Spleen (tissue), 11 donors: Measurements from ENCODE around the gene ANKFY1. TPM values are rescaled to one million over a fixed set of nuclear protein-coding genes. Genes with fewer than 3 reads are reported as not detected.
A peak's percentile ranks its signal among the peaks of the same experiment; 100 is the strongest.

Source experiments
- DNase-seq: peaks from one replicate; pipeline ENCODE4 v3.0.0-alpha.2; 2020
- H3K27ac ChIP-seq, 8 donors: fragments of 200-600 bp; sonication (generic) in 7 of 8; 1 replicate in 4 of 8; 2 replicates in 4 of 8; pipeline versions ENCODE4 v1.5.0 to v1.8.0; 2016 to 2021; ENCODE audit warnings: inconsistent platforms in 4 of 8, mild to moderate bottlenecking in 4 of 8, moderate library complexity in 1 of 8
- H3K27me3 ChIP-seq, 7 donors: fragments of 200-600 bp; sonication (generic) in 6 of 7; replicated peaks in 1 of 7; 1 replicate in 4 of 7; 2 replicates in 3 of 7; pipeline versions ENCODE4 v1.5.0 to v1.8.0; 2016 to 2021; ENCODE audit warnings: inconsistent platforms in 3 of 7, mild to moderate bottlenecking in 1 of 7
- H3K36me3 ChIP-seq, 6 donors: fragments of 200-600 bp; sonication (generic) in 5 of 6; 1 replicate in 4 of 6; 2 replicates in 2 of 6; pipeline versions ENCODE4 v1.5.0 to v1.8.0; 2016 to 2021; ENCODE audit warnings: inconsistent platforms in 2 of 6
- H3K4me1 ChIP-seq, 6 donors: fragments of 200-600 bp; sonication (generic) in 5 of 6; 1 replicate in 3 of 6; 2 replicates in 3 of 6; pipeline versions ENCODE4 v1.5.0 to v1.8.0; 2016 to 2021; ENCODE audit warnings: inconsistent platforms in 3 of 6
- H3K4me3 ChIP-seq, 8 donors: fragments of 200-600 bp; sonication (generic) in 7 of 8; 1 replicate in 4 of 8; 2 replicates in 4 of 8; pipeline versions ENCODE4 v1.5.0 to v1.8.0; 2016 to 2021; ENCODE audit warnings: inconsistent platforms in 4 of 8, mild to moderate bottlenecking in 4 of 8, moderate library complexity in 2 of 8
- H3K9me3 ChIP-seq, 8 donors: fragments of 200-600 bp; sonication (generic) in 7 of 8; 1 replicate in 4 of 8; 2 replicates in 4 of 8; pipeline versions ENCODE4 v1.5.0 to v1.8.0; 2016 to 2021; ENCODE audit warnings: inconsistent platforms in 4 of 8
- POLR2A ChIP-seq, 3 donors: fragments of 450-650 bp; IDR thresholded peaks; one replicate each; pipeline ENCODE4 v1.5.1; 2017; ENCODE audit warnings: antibody characterized with exemption in 3 of 3, mild to moderate bottlenecking in 1 of 3
- POLR2AphosphoS5 ChIP-seq, 3 donors: sonication (generic); formaldehyde crosslinking; IDR thresholded peaks; one replicate each; pipeline ENCODE4 v1.5.1; 2017; ENCODE audit warnings: antibody characterized with exemption in 3 of 3
- WGBS, 5 donors: extraction: QIAGEN DNeasy Blood & Tissue Kit in 3 of 5; methylation state at CpG; one replicate each; pipeline versions ENCODE4 v1.1.5 to v1.1.7; 2013 to 2018; 5-methylcytosine and 5-hydroxymethylcytosine counted together
- intact Hi-C: fragments of 100-400 bp; cut with DNase I; formaldehyde crosslinking; loops from one replicate; pipeline ENCODE4 v1.15.0; 2023; ENCODE audit warnings: low total_unique reads
- polyA plus RNA-seq, 3 donors: library from polyadenylated mRNA; stranded (reverse); fragments of 200-250 nt; gene quantifications; one replicate each; pipeline ENCODE4 v1.2.1, GENCODE V29; 2013
- total RNA-seq, 7 donors: library from RNA; depleted of rRNA in 3 of 7; stranded (reverse); fragments of >200 nt in 3 of 7; fragmentation: NEBNext Ultra II Directional in 4 of 7; extraction: Animal tissue kit (Norgen Biotek cat#: 25700) in 4 of 7; gene quantifications; one replicate each; pipeline versions ENCODE4 v1.1.0 to v1.2.1, GENCODE V29; 2016 to 2021
- TF ChIP-seq, protein P1 (sequence below), 11 experiments: fragments of 200-600 bp in 7 of 11; fragments of 450-650 bp in 4 of 11; sonication (generic) in 4 of 11; IDR thresholded peaks in 8 of 11; conservative IDR thresholded peaks in 3 of 11; 1 replicate in 7 of 11; 2 replicates in 4 of 11; pipeline versions ENCODE4 v1.4.0 to v1.8.0; 2016 to 2021; ENCODE audit warnings: antibody characterized with exemption in 11 of 11, inconsistent platforms in 4 of 11, mild to moderate bottlenecking in 1 of 11
- donor health status: healthy with polysubstance abuse.
- donor health status: DM: no; HTN: no; CAD: no; lungs with moderate emphysema.
- donor health status: DM: no; HTN: no; CAD: no.
- donor health status: Bipolar disorder and iron deficiency.
- donor health status: healthy.
- donor health status: DM: no; HTN: no; CAD: no.
- donor health status: DM: yes; HTN: yes; CAD: no.

Gene ANKFY1
- total and polyA plus RNA-seq, 10 donors, result 6.1 to 81.5 (median 51.7) TPM

DNA sequence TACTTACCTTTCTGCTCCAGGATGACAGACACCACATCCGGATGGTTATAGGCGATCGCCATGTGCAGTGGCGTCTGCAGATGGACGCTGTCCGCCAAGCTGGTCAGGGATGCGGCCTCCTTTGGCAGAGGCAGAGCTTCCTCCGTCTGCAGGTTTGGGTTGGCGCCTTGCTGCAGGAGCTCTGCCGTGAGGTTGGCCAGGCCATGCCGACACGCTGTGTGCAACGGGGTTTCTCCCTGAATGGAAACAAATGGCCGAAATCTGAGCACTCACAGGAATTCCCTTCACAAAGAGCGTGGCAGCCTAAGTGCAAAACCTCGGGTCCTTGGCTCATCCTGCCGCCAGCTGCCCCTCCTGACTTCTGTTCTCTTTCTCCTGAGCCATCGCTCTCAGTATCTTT, 79.0 kb downstream of the ANKFY1 start:
- intact Hi-C loops, result no loop called here
- peaks cover 0 to 100% (median 77%) of the 10 kb centered on the region in 6 donors for H3K36me3 ChIP-seq
- TF ChIP-seq, protein P1, sequence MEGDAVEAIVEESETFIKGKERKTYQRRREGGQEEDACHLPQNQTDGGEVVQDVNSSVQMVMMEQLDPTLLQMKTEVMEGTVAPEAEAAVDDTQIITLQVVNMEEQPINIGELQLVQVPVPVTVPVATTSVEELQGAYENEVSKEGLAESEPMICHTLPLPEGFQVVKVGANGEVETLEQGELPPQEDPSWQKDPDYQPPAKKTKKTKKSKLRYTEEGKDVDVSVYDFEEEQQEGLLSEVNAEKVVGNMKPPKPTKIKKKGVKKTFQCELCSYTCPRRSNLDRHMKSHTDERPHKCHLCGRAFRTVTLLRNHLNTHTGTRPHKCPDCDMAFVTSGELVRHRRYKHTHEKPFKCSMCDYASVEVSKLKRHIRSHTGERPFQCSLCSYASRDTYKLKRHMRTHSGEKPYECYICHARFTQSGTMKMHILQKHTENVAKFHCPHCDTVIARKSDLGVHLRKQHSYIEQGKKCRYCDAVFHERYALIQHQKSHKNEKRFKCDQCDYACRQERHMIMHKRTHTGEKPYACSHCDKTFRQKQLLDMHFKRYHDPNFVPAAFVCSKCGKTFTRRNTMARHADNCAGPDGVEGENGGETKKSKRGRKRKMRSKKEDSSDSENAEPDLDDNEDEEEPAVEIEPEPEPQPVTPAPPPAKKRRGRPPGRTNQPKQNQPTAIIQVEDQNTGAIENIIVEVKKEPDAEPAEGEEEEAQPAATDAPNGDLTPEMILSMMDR (IDR thresholded peaks at IDR 0.05 in 8 of 11, conservative IDR thresholded peaks at IDR 0.05 in 3 of 11), result no peak
- TF ChIP-seq POLR2A (IDR thresholded peaks at IDR 0.05) (no peak), POLR2AphosphoS5 (IDR thresholded peaks at IDR 0.05) (no peak)
- H3K9me3 ChIP-seq, result no peaks in the 10 kb centered on the region
- no peaks in the 10 kb centered on the region for H3K27me3 ChIP-seq
- H3K27ac ChIP-seq, result peak overlapping the region in 4 of 8 donors; percentile 42 to 68 (median 59)
- peaks cover 0 to 49% (median 15%) of the 10 kb centered on the region in 6 donors for H3K4me1 ChIP-seq
- DNase-seq, result no peak
- no peak overlapping the region for H3K4me3 ChIP-seq
- 91 to 92% (median 92%) methylated on average over 17 to 18 of the region's 18 CpGs for WGBS, 5 donors

DNA sequence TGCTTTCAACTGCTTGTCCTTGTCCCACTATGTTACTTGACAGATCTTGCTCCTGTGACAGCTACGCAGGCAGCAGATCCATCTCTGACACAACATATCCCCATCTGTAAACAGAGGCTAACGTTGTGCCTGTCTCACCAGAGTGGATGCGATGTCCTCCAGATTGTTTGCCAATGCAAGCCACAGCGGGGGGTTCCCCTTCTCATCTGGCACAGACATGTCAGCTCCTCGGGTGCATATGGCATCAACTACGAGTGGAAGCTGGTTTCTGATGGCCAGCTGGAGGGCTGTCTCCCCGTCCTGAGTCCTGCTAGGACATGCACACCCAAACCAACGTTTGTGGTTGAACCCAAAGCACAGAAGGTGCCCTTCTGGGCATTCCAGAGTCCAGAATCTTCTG, 81.7 kb downstream of the ANKFY1 start:
- WGBS, 5 donors, result 82 to 88% (median 84%) methylated on average over 7 to 8 of the region's 8 CpGs
- Histone ChIP-seq H3K4me1 (peaks cover 0 to 48% (median 12%) of the 10 kb centered on the region in 6 donors), H3K27ac (no peak overlapping the region), H3K9me3 (no peaks in the 10 kb centered on the region), H3K4me3 (no peak overlapping the region), H3K36me3 (peaks cover 0 to 100% (median 88%) of the 10 kb centered on the region in 6 donors), H3K27me3 (no peaks in the 10 kb centered on the region)
- no peak for DNase-seq
- no peak for TF ChIP-seq POLR2AphosphoS5 (IDR thresholded peaks at IDR 0.05)
- TF ChIP-seq, protein P1 (IDR thresholded peaks at IDR 0.05 in 8 of 11, conservative IDR thresholded peaks at IDR 0.05 in 3 of 11), result no peak
- no peak for TF ChIP-seq POLR2A (IDR thresholded peaks at IDR 0.05)
- intact Hi-C loops, result no loop called here

DNA sequence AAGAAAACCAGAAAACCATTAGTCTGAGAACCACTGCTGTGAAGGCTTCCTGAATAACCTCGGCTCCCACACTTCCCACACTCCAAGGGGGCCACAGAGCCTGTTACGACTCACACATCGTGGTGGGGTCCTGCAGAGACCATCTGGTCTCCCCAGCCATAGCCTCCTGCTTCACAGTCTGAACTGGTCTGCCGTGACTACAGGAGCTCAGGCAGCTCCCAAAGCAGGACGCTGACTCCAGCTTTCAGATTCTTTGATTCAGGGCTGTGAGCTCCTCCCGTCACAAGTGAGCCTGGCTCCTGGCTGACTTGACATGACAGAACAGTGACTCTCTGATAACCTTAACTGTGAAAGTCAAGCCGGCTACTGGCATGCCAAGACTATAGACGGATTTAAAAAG, 83.0 kb downstream of the ANKFY1 start:
- intact Hi-C loops, result no loop called here
- H3K4me1 ChIP-seq, result peaks cover 0 to 45% (median 21%) of the 10 kb centered on the region in 6 donors
- peaks cover 0 to 100% (median 92%) of the 10 kb centered on the region in 6 donors for H3K36me3 ChIP-seq
- no peak overlapping the region for H3K4me3 ChIP-seq
- no peak for DNase-seq
- no peaks in the 10 kb centered on the region for H3K27me3 ChIP-seq
- WGBS, 5 donors, result 74 to 91% (median 87%) methylated on average over 8 of the region's 8 CpGs
- H3K27ac ChIP-seq, result peak overlapping the region in 3 of 8 donors; percentile 2 to 43 (median 14)
- H3K9me3 ChIP-seq, result no peaks in the 10 kb centered on the region
- TF ChIP-seq, protein P1 (IDR thresholded peaks at IDR 0.05 in 8 of 11, conservative IDR thresholded peaks at IDR 0.05 in 3 of 11), result no peak
- no peak for TF ChIP-seq POLR2AphosphoS5 (IDR thresholded peaks at IDR 0.05)
- no peak for TF ChIP-seq POLR2A (IDR thresholded peaks at IDR 0.05)

DNA sequence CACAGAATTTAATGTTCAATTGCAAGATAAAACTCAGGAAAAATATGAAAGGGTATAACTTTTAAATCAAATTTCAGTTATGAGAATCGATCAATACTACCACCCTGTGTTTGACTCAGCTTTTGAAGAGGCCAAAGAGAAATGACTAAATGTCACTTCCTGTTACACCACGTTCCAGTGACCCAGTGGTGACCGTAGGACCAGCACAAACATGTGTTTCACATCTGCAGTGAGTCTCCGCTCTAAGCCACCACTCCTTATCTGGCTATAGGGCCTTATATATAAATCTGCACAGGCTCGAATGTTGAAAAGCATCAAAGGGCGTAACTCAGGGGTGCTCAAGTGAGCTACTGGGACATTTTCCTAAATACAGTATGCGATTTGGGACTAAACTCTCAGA, 84.7 kb downstream of the ANKFY1 start:
- H3K36me3 ChIP-seq, result peaks cover 0 to 100% (median 94%) of the 10 kb centered on the region in 6 donors
- H3K27ac ChIP-seq, result peak overlapping the region in 5 of 8 donors; percentile 14 to 81 (median 71)
- TF ChIP-seq POLR2AphosphoS5 (IDR thresholded peaks at IDR 0.05) (peak in 1 of 3 donors; percentile 53), POLR2A (IDR thresholded peaks at IDR 0.05) (no peak)
- TF ChIP-seq, protein P1 (IDR thresholded peaks at IDR 0.05 in 8 of 11, conservative IDR thresholded peaks at IDR 0.05 in 3 of 11), result no peak
- intact Hi-C loops, result no loop called here
- H3K4me3 ChIP-seq, result no peak overlapping the region
- no peak for DNase-seq
- H3K27me3 ChIP-seq, result no peaks in the 10 kb centered on the region
- WGBS, 5 donors, result 61 to 80% (median 69%) methylated on average over 7 of the region's 7 CpGs
- H3K4me1 ChIP-seq, result peaks cover 0 to 56% (median 30%) of the 10 kb centered on the region in 6 donors
- H3K9me3 ChIP-seq, result no peaks in the 10 kb centered on the region
